GM12892 (cell line): Measurements from ENCODE around the gene STAMBPL1.

Source experiments
- POLR2A ChIP-seq: IDR thresholded peaks from 2 replicates; pipeline ENCODE4 v1.6.1; 2011; ENCODE audit warnings: low read depth, low read length, control low read depth
- POLR2AphosphoS5 ChIP-seq: IDR thresholded peaks from 2 replicates; pipeline ENCODE4 v1.6.1; 2011; ENCODE audit warnings: low read depth, low read length, control low read depth

DNA sequence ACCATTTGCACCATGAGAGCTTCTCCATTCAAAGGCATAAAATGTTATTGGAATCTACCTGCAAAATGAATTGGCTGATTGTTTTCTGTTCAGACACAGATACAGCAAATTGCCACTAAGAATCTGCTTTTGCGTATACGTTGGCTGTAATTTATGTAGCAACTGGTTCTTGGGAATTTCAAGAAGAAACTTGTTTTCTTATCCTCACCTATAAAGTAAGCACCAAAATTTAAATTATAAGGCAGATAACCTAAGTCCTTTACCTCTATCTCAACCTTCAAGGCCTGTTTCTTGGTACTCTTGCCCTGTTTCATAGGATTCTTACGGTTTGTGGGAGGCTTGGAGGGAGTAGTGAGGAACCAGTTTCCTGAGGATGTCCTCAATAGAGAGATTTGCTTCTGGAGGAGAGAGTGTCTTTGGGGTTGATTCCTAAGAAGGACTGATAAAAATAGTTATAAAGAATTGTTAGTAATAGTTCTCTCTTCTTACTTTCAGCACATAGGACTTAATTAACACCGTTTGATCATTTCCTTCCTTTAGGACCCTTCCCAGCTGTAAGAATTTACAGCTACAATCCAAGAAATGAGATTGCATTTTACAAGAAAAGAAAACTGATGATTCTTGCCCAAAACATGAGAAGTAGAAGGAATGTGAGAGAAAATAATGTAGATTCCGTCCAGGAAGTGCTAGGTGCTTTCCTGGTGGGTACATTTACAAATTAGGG, 2.0 kb downstream of the STAMBPL1 start:
- TF ChIP-seq POLR2AphosphoS5 (no peak), POLR2A (no peak)
